CD4-positive, alpha-beta T cell (primary cell): ENCODE data around the gene GDF2. TPM values are rescaled to one million over a fixed set of nuclear protein-coding genes. Genes with fewer than 3 reads are reported as not detected.

Experiments
- ATAC-seq: fragments of 200-7000 bp; cut with Tn5 transposase; one replicate; pipeline ENCODE4 v1.10.0; 2022; ENCODE audit warnings: mild to moderate bottlenecking; ENCODE audit not compliant: poor library complexity
- CTCF ChIA-PET: fragments of 350-600 bp; sonication (Branson Sonifier 250); formaldehyde crosslinking; loops from one replicate; lab custom pipeline; 2021; ENCODE audit warnings: antibody characterized with exemption, inconsistent platforms; lab: Charles Lee
- POLR2A ChIA-PET: fragments of 350-600 bp; sonication (Branson Sonifier 250); formaldehyde crosslinking; loops from one replicate; lab custom pipeline; 2021; ENCODE audit warnings: antibody characterized with exemption, inconsistent platforms; lab: Charles Lee
- DNase-seq, 14 experiments: peaks; one replicate each; pipeline ENCODE4 v3.0.0-alpha.2; 2013 to 2020; ENCODE audit warnings: mixed read lengths in 2 of 14
- H3K27ac ChIP-seq, 2 donors: one replicate each; pipeline versions ENCODE4 v1.5.1 to v1.7.0; 2013; ENCODE audit warnings: low read length in 2 of 2, low read depth in 1 of 2, mild to moderate bottlenecking in 1 of 2
- H3K27me3 ChIP-seq, 2 experiments: 1 replicate in 1 of 2; 2 replicates in 1 of 2; pipeline versions ENCODE4 v1.6.1 to v1.7.0; 2013; ENCODE audit warnings: low read length in 2 of 2, control low read depth in 1 of 2, mild to moderate bottlenecking in 1 of 2, moderate library complexity in 1 of 2; ENCODE audit not compliant: insufficient read depth in 2 of 2, control insufficient read depth in 1 of 2
- H3K36me3 ChIP-seq: one replicate; pipeline ENCODE4 v1.6.1; 2013; ENCODE audit warnings: low read length, control low read depth; ENCODE audit not compliant: insufficient read depth
- H3K4me1 ChIP-seq: one replicate; pipeline ENCODE4 v1.6.1; 2013; ENCODE audit warnings: low read length, control low read depth; ENCODE audit not compliant: insufficient read depth
- H3K4me3 ChIP-seq: one replicate; pipeline ENCODE4 v1.5.1; 2013; ENCODE audit warnings: mild to moderate bottlenecking, low read length, moderate library complexity
- H3K9me3 ChIP-seq, 2 experiments: 1 replicate in 1 of 2; 2 replicates in 1 of 2; pipeline versions ENCODE4 v1.6.1 to v1.7.0; 2013; ENCODE audit warnings: low read length in 2 of 2, mild to moderate bottlenecking in 2 of 2, control low read depth in 1 of 2, moderate library complexity in 1 of 2; ENCODE audit not compliant: control insufficient read depth in 1 of 2, insufficient read depth in 1 of 2
- H3K27ac Mint-ChIP-seq: one replicate; pipeline ENCODE4 v1.8.0; 2020; ENCODE audit warnings: mixed read lengths
- H3K27me3 Mint-ChIP-seq: one replicate; pipeline ENCODE4 v1.8.0; 2021; ENCODE audit warnings: mixed read lengths
- H3K36me3 Mint-ChIP-seq: one replicate; pipeline ENCODE4 v1.8.0; 2021; ENCODE audit warnings: low read depth, mixed read lengths
- H3K4me1 Mint-ChIP-seq: one replicate; pipeline ENCODE4 v1.8.0; 2021; ENCODE audit warnings: low read depth, mixed read lengths
- H3K4me3 Mint-ChIP-seq: one replicate; pipeline ENCODE4 v1.8.0; 2020; ENCODE audit warnings: mild to moderate bottlenecking, mixed read lengths
- H3K9me3 Mint-ChIP-seq: one replicate; pipeline ENCODE4 v1.8.0; 2020; ENCODE audit warnings: mixed read lengths
- intact Hi-C, 2 experiments: fragments of 100-400 bp; cut with DNase I in 1 of 2; cut with micrococcal nuclease in 1 of 2; formaldehyde crosslinking; loops; one replicate each; pipeline versions ENCODE4 v1.15.1 to v1.9.0; 2023 to 2025; cut with DNase I, micrococcal nuclease
- polyA plus RNA-seq, 2 donors: library from polyadenylated mRNA; unstranded; fragments of 120-200 nt; gene quantifications; one replicate each; pipeline ENCODE4 v1.2.1, GENCODE V29; 2013
- total RNA-seq, 174 experiments: library from RNA in 2 of 174; stranded (reverse) in 2 of 174; gene quantifications; one replicate each; pipeline ENCODE4 v1.2.3 and lab custom pipeline; 2021 to 2026
- TF ChIP-seq, protein P1 (sequence below): fragments of 200-600 bp; IDR thresholded peaks from one replicate; pipeline ENCODE4 v1.8.0; 2022; ENCODE audit warnings: antibody characterized with exemption, mild to moderate bottlenecking

GDF2 gene
- total RNA-seq = not detected
- not detected for polyA plus RNA-seq (2013, experiment 1 of 2)
- not detected for polyA plus RNA-seq (2013, experiment 2 of 2)
- 0 to 0.07 (median 0) reads per million in 172 experiments for total RNA-seq (lab: John Stamatoyannopoulos, UW)

DNA sequence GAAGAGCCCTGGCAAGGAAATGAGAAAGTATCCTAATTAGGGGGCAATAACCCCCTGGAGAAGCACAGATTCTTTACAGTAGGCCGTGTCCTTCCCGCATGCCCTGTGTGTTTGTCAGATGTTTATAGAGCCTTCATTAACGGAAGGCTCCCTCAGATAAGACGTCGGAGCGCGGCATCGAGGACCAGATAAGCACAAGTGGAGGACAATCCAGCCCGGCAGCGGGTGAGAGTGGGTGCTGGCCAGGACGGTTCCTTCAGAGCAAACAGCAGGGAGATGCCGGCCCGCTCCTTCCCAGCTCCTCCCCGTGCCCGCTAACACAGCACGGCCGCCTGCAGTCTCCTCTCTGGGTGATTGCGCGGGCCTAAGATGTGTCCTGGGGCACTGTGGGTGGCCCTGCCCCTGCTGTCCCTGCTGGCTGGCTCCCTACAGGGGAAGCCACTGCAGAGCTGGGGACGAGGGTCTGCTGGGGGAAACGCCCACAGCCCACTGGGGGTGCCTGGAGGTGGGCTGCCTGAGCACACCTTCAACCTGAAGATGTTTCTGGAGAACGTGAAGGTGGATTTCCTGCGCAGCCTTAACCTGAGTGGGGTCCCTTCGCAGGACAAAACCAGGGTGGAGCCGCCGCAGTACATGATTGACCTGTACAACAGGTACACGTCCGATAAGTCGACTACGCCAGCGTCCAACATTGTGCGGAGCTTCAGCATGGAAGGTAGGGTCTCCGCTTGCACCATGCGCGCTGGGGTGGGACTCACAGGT lies at the start of gene GDF2:
GDF2 (plus strand) TSS at position 155 of the 762 bp plus-strand sequence; CDS start at position 370, 215 bp downstream.
- intact Hi-C loops = no loop called here
- ATAC-seq = no peak
- H3K4me3 Mint-ChIP-seq = no peak within 1 kb of the TSS

DNA sequence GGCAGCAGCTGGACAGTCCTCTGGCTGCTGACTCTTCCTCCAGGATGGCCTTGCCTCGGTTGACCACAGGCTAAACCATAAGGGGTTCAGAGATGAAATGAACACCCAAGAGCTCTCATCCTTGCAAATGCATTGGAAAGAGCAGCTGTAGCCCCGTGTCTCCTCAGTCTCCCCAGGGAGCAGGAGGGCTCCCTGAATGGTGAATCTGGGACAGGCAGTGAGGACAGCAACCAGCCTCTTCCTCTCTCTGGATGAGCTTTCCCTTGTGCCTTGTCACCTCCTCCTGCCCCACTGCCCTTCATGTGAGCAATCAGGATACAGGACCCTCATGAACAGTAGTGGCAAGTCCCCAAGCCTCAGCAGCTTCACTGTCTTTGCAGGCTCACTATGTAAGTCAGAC lies 46.2 kb upstream of the GDF2 start:
- peaks cover 32% of the 10 kb centered on the region for H3K4me1 ChIP-seq
- H3K27me3 ChIP-seq = no peaks in the 10 kb centered on the region
- POLR2A ChIA-PET = interaction anchor here (0.9 to 3.1 kb wide), 2 partner anchors 15 to 24 kb away, joined by 4 to 13 read pairs; partner anchors contain the start of gene GDF10
- H3K27ac Mint-ChIP-seq = no peak overlapping the region
- no peaks in the 10 kb centered on the region for H3K27me3 Mint-ChIP-seq
- TF ChIP-seq, protein P1, sequence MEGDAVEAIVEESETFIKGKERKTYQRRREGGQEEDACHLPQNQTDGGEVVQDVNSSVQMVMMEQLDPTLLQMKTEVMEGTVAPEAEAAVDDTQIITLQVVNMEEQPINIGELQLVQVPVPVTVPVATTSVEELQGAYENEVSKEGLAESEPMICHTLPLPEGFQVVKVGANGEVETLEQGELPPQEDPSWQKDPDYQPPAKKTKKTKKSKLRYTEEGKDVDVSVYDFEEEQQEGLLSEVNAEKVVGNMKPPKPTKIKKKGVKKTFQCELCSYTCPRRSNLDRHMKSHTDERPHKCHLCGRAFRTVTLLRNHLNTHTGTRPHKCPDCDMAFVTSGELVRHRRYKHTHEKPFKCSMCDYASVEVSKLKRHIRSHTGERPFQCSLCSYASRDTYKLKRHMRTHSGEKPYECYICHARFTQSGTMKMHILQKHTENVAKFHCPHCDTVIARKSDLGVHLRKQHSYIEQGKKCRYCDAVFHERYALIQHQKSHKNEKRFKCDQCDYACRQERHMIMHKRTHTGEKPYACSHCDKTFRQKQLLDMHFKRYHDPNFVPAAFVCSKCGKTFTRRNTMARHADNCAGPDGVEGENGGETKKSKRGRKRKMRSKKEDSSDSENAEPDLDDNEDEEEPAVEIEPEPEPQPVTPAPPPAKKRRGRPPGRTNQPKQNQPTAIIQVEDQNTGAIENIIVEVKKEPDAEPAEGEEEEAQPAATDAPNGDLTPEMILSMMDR = no peak
- ATAC-seq (no peak), DNase-seq (no peak)
- no peaks in the 10 kb centered on the region for H3K9me3 Mint-ChIP-seq
- CTCF ChIA-PET = no interaction called here
- H3K36me3 Mint-ChIP-seq = no peaks in the 10 kb centered on the region
- no peak overlapping the region for H3K4me3 Mint-ChIP-seq
- H3K4me1 Mint-ChIP-seq = peaks cover 32% of the 10 kb centered on the region
- no peak overlapping the region for H3K27ac ChIP-seq
- H3K36me3 ChIP-seq = no peaks in the 10 kb centered on the region
- intact Hi-C loops = no loop called here
- H3K4me3 ChIP-seq = no peak overlapping the region
- H3K9me3 ChIP-seq = no peaks in the 10 kb centered on the region

More for the DNA sequence above, at the start of gene GDF2:
- Mint-ChIP-seq H3K27me3 (peaks cover 3% of the 10 kb centered on the region), H3K9me3 (no peaks in the 10 kb centered on the region), H3K4me1 (no peaks in the 10 kb centered on the region), H3K36me3 (no peaks in the 10 kb centered on the region), H3K27ac (no peak within 1 kb of the TSS)
- ChIA-PET POLR2A (no interaction called here), CTCF (no interaction called here)
- no peaks in the 10 kb centered on the region for H3K36me3 ChIP-seq
- no peak within 1 kb of the TSS for H3K4me3 ChIP-seq
- H3K27ac ChIP-seq = no peak within 1 kb of the TSS
- TF ChIP-seq, protein P1 = no peak
- no peaks in the 10 kb centered on the region for H3K9me3 ChIP-seq
- H3K27me3 ChIP-seq = peaks cover 0 to 2% of the 10 kb centered on the region in 2 experiments
- no peaks in the 10 kb centered on the region for H3K4me1 ChIP-seq
- DNase-seq = no peak

GRCh38 chr10:47276576-47277351 lies 45.5 kb upstream of the GDF2 start:
- H3K4me1 Mint-ChIP-seq = peaks cover 32% of the 10 kb centered on the region
- TF ChIP-seq, protein P1 = no peak
- H3K27me3 Mint-ChIP-seq = no peaks in the 10 kb centered on the region
- CTCF ChIA-PET = no interaction called here
- H3K9me3 Mint-ChIP-seq = no peaks in the 10 kb centered on the region
- H3K36me3 Mint-ChIP-seq = no peaks in the 10 kb centered on the region
- H3K27ac Mint-ChIP-seq = peak overlapping the region; percentile 28
- ATAC-seq = no peak
- H3K4me3 ChIP-seq = no peak overlapping the region
- H3K4me1 ChIP-seq = peaks cover 32% of the 10 kb centered on the region
- no peak overlapping the region for H3K4me3 Mint-ChIP-seq
- no peak for DNase-seq
- intact Hi-C loops = no loop called here
- POLR2A ChIA-PET = interaction anchor here (3.1 kb wide), 1 partner anchor 16 kb away, joined by 13 read pairs; no protein-coding TSS in a partner anchor
- H3K27me3 ChIP-seq = no peaks in the 10 kb centered on the region
- no peak overlapping the region for H3K27ac ChIP-seq
- H3K36me3 ChIP-seq = no peaks in the 10 kb centered on the region
- no peaks in the 10 kb centered on the region for H3K9me3 ChIP-seq
